Immature natural killer cell (primary cell): ENCODE results near the gene DNAAF8. TPM values are rescaled to one million over a fixed set of nuclear protein-coding genes. Genes with fewer than 3 reads are reported as not detected.
"Not testable (repeated sequence)": the region's sequence is repeated elsewhere in the genome, so short reads cannot be mapped to it uniquely, and the experiment has no call there.

ENCODE experiments used
- DNase-seq, 3 donors: peaks; one replicate each; pipeline ENCODE4 v3.0.0; 2022; ENCODE audit warnings: mixed read lengths in 1 of 3
- H3K27ac Mint-ChIP-seq, 6 donors: one replicate each; pipeline ENCODE4 v1.8.0; 2020; ENCODE audit warnings: mixed read lengths in 6 of 6, mild to moderate bottlenecking in 5 of 6, inconsistent platforms in 4 of 6, moderate library complexity in 3 of 6
- H3K27me3 Mint-ChIP-seq, 3 donors: one replicate each; pipeline ENCODE4 v1.8.0; 2020 to 2021; ENCODE audit warnings: low read depth in 3 of 3, mild to moderate bottlenecking in 3 of 3, mixed read lengths in 3 of 3, moderate library complexity in 3 of 3, inconsistent platforms in 1 of 3
- H3K36me3 Mint-ChIP-seq, 3 donors: one replicate each; pipeline ENCODE4 v1.8.0; 2020; ENCODE audit warnings: mixed read lengths in 3 of 3, inconsistent platforms in 2 of 3, mild to moderate bottlenecking in 2 of 3
- H3K4me1 Mint-ChIP-seq, 2 donors: one replicate each; pipeline ENCODE4 v1.8.0; 2020; ENCODE audit warnings: inconsistent platforms in 2 of 2, mild to moderate bottlenecking in 2 of 2, mixed read lengths in 2 of 2, moderate library complexity in 1 of 2
- H3K4me3 Mint-ChIP-seq, 5 donors: one replicate each; pipeline ENCODE4 v1.8.0; 2020; ENCODE audit warnings: mild to moderate bottlenecking in 5 of 5, mixed read lengths in 5 of 5, inconsistent platforms in 3 of 5, moderate library complexity in 3 of 5
- H3K9me3 Mint-ChIP-seq, 6 donors: one replicate each; pipeline ENCODE4 v1.8.0; 2020; ENCODE audit warnings: mild to moderate bottlenecking in 6 of 6, mixed read lengths in 6 of 6, inconsistent platforms in 4 of 6, moderate library complexity in 3 of 6
- polyA plus RNA-seq, 3 donors: library from polyadenylated mRNA; unstranded; fragments of 300-500 nt; fragmentation: Illumina TruSeq; gene quantifications; one replicate each; pipeline ENCODE4 v1.2.3, GENCODE V29; 2021

Gene DNAAF8
- polyA plus RNA-seq, 3 donors from 2014 or later, result 0.15 to 0.22 TPM; not detected in 1

GRCh38 chr16:4777339-4778049, 43.2 kb downstream of the DNAAF8 start:
- Mint-ChIP-seq H3K27me3 (peaks cover 0 to 2% (median 2%) of the 10 kb centered on the region in 3 donors), H3K9me3 (no peaks in the 10 kb centered on the region), H3K27ac (no peak overlapping the region), H3K4me1 (no peaks in the 10 kb centered on the region), H3K4me3 (no peak overlapping the region), H3K36me3 (no peaks in the 10 kb centered on the region)
- DNase-seq, result no peak

- DNase-seq, result no peak
- Mint-ChIP-seq H3K27me3 (peaks cover 1 to 4% (median 2%) of the 10 kb centered on the region in 3 donors), H3K4me1 (no peaks in the 10 kb centered on the region), H3K27ac (no peak overlapping the region), H3K36me3 (no peaks in the 10 kb centered on the region), H3K9me3 (no peaks in the 10 kb centered on the region), H3K4me3 (no peak overlapping the region)
These were observed 43.7 kb downstream of the DNAAF8 start for GRCh38 chr16:4778050-4778392.

- peaks cover 1 to 5% (median 4%) of the 10 kb centered on the region in 3 donors for H3K27me3 Mint-ChIP-seq
- no peaks in the 10 kb centered on the region for H3K9me3 Mint-ChIP-seq
- no peaks in the 10 kb centered on the region for H3K36me3 Mint-ChIP-seq
- no peak for DNase-seq
- no peaks in the 10 kb centered on the region for H3K4me1 Mint-ChIP-seq
- no peak overlapping the region for H3K4me3 Mint-ChIP-seq
- no peak overlapping the region for H3K27ac Mint-ChIP-seq
These were observed 45.9 kb downstream of the DNAAF8 start for GRCh38 chr16:4780235-4780634.

GRCh38 chr16:4783251-4783950, 49.1 kb downstream of the DNAAF8 start:
- no peaks in the 10 kb centered on the region for H3K9me3 Mint-ChIP-seq
- no peaks in the 10 kb centered on the region for H3K4me1 Mint-ChIP-seq
- no peak for DNase-seq
- H3K27me3 Mint-ChIP-seq, result peaks cover 3 to 5% (median 4%) of the 10 kb centered on the region in 3 donors
- no peaks in the 10 kb centered on the region for H3K36me3 Mint-ChIP-seq
- no peak overlapping the region for H3K27ac Mint-ChIP-seq
- no peak overlapping the region for H3K4me3 Mint-ChIP-seq

- no peak overlapping the region for H3K27ac Mint-ChIP-seq
- peaks cover 3 to 7% (median 4%) of the 10 kb centered on the region in 3 donors for H3K27me3 Mint-ChIP-seq
- H3K36me3 Mint-ChIP-seq, result no peaks in the 10 kb centered on the region
- no peaks in the 10 kb centered on the region for H3K9me3 Mint-ChIP-seq
- H3K4me3 Mint-ChIP-seq, result no peak overlapping the region
- H3K4me1 Mint-ChIP-seq, result no peaks in the 10 kb centered on the region
- no peak for DNase-seq
These were observed 49.6 kb downstream of the DNAAF8 start for GRCh38 chr16:4783951-4784336.

- H3K36me3 Mint-ChIP-seq, H3K27ac Mint-ChIP-seq, H3K4me1 Mint-ChIP-seq, H3K9me3 Mint-ChIP-seq, H3K4me3 Mint-ChIP-seq, DNase-seq, H3K27me3 Mint-ChIP-seq: not testable (repeated sequence)
These were observed 50.2 kb downstream of the DNAAF8 start for GRCh38 chr16:4784444-4784987.

- Mint-ChIP-seq H3K4me3 (no peak overlapping the region), H3K27ac (no peak overlapping the region), H3K27me3 (peaks cover 2 to 8% (median 4%) of the 10 kb centered on the region in 3 donors), H3K4me1 (no peaks in the 10 kb centered on the region), H3K36me3 (no peaks in the 10 kb centered on the region), H3K9me3 (no peaks in the 10 kb centered on the region)
- DNase-seq, result no peak
These were observed 51.6 kb downstream of the DNAAF8 start for GRCh38 chr16:4785758-4786433.

GRCh38 chr16:4787068-4787467, 52.7 kb downstream of the DNAAF8 start:
- DNase-seq, result no peak
- no peaks in the 10 kb centered on the region for H3K9me3 Mint-ChIP-seq
- H3K27ac Mint-ChIP-seq, result no peak overlapping the region
- H3K4me3 Mint-ChIP-seq, result no peak overlapping the region
- H3K36me3 Mint-ChIP-seq, result no peaks in the 10 kb centered on the region
- no peaks in the 10 kb centered on the region for H3K4me1 Mint-ChIP-seq
- H3K27me3 Mint-ChIP-seq, result peaks cover 2 to 8% (median 4%) of the 10 kb centered on the region in 3 donors

GRCh38 chr16:4787627-4788482, 53.5 kb downstream of the DNAAF8 start, which contains the start of gene SEPTIN12:
TSS of gene SEPTIN12 (minus strand) at chr16:4788345. CDS start at chr16:4787645, 700 bp downstream.
- no peak for DNase-seq
- no peaks in the 10 kb centered on the region for H3K36me3 Mint-ChIP-seq
- H3K4me1 Mint-ChIP-seq, result no peaks in the 10 kb centered on the region
- H3K27me3 Mint-ChIP-seq, result peaks cover 2 to 8% (median 4%) of the 10 kb centered on the region in 3 donors
- H3K27ac Mint-ChIP-seq, result no peak within 1 kb of the TSS
- no peak within 1 kb of the TSS for H3K4me3 Mint-ChIP-seq
- no peaks in the 10 kb centered on the region for H3K9me3 Mint-ChIP-seq

- H3K4me1 Mint-ChIP-seq, result no peaks in the 10 kb centered on the region
- H3K27me3 Mint-ChIP-seq, result peaks cover 0 to 8% (median 3%) of the 10 kb centered on the region in 3 donors
- no peaks in the 10 kb centered on the region for H3K36me3 Mint-ChIP-seq
- H3K9me3 Mint-ChIP-seq, result no peaks in the 10 kb centered on the region
- no peak overlapping the region for H3K27ac Mint-ChIP-seq
- no peak for DNase-seq
- no peak overlapping the region for H3K4me3 Mint-ChIP-seq
These were observed 54.2 kb downstream of the DNAAF8 start for GRCh38 chr16:4788489-4788889.

- Mint-ChIP-seq H3K27ac (no peak overlapping the region), H3K4me1 (no peaks in the 10 kb centered on the region), H3K36me3 (no peaks in the 10 kb centered on the region), H3K9me3 (no peaks in the 10 kb centered on the region), H3K4me3 (no peak overlapping the region), H3K27me3 (peaks cover 0 to 8% (median 3%) of the 10 kb centered on the region in 3 donors)
- DNase-seq, result no peak
These were observed 54.6 kb downstream of the DNAAF8 start for GRCh38 chr16:4788910-4789309.

- no peak overlapping the region for H3K27ac Mint-ChIP-seq
- H3K36me3 Mint-ChIP-seq, result no peaks in the 10 kb centered on the region
- H3K9me3 Mint-ChIP-seq, result no peaks in the 10 kb centered on the region
- no peak overlapping the region for H3K4me3 Mint-ChIP-seq
- no peak for DNase-seq
- H3K4me1 Mint-ChIP-seq, result no peaks in the 10 kb centered on the region
- H3K27me3 Mint-ChIP-seq, result peaks cover 0 to 5% (median 3%) of the 10 kb centered on the region in 3 donors
These were observed 55.9 kb downstream of the DNAAF8 start for GRCh38 chr16:4790261-4790660.

- no peak for DNase-seq
These were observed 56.5 kb downstream of the DNAAF8 start for GRCh38 chr16:4790871-4791270.

More at GRCh38 chr16:4790871-4791270, 56.5 kb downstream of the DNAAF8 start:
- Mint-ChIP-seq H3K27me3 (peaks cover 0 to 5% (median 3%) of the 10 kb centered on the region in 3 donors), H3K9me3 (no peaks in the 10 kb centered on the region), H3K27ac (no peak overlapping the region), H3K4me3 (no peak overlapping the region), H3K36me3 (no peaks in the 10 kb centered on the region), H3K4me1 (no peaks in the 10 kb centered on the region)
